ENCODE data around the gene COMMD1.

COMMD1 gene

GRCh38 chr2:62055724-62056336 is 150.4 kb downstream of the COMMD1 start:
- Histone ChIP-seq H3K4me1 (ENCODE audit: control insufficient read depth, low read length) (peaks cover 6% of the 10 kb centered on the region), H3K27me3 (ENCODE audit: control insufficient read depth, low read length) (no peaks in the 10 kb centered on the region), H3K4me3 (ENCODE audit: low read length) (no peak overlapping the region), H4K20me1 (ENCODE audit: control insufficient read depth, insufficient read depth, low read depth, low read length) (no peaks in the 10 kb centered on the region), H3K36me3 (ENCODE audit: control insufficient read depth, low read length) (no peaks in the 10 kb centered on the region), H3K9me2 (replicated peaks; ENCODE audit: control insufficient read depth, low read length) (no peaks in the 10 kb centered on the region), H3K9me3 (ENCODE audit: control insufficient read depth, insufficient read depth, low read length) (no peaks in the 10 kb centered on the region), H3K4me2 (ENCODE audit: low read length) (no peak overlapping the region), H3K27ac (ENCODE audit: low read depth, low read length) (no peak overlapping the region), H3K79me2 (ENCODE audit: control insufficient read depth, low read length) (no peaks in the 10 kb centered on the region), H3F3A (ENCODE audit: control insufficient read depth, insufficient read depth) (no peaks in the 10 kb centered on the region)
- no peak for TF ChIP-seq EZH2phosphoT487 (IDR thresholded peaks at IDR 0.05; ENCODE audit: borderline replicate concordance, low read length)
- no peak for TF ChIP-seq CTCF (IDR thresholded peaks at IDR 0.05; ENCODE audit: low read depth, low read length, poor library complexity, severe bottlenecking)

GRCh38 chr2:62056341-62056740 is 150.9 kb downstream of the COMMD1 start:
- H3K79me2 ChIP-seq (ENCODE audit: control insufficient read depth, low read length): no peaks in the 10 kb centered on the region
- H3K9me3 ChIP-seq (ENCODE audit: control insufficient read depth, insufficient read depth, low read length): no peaks in the 10 kb centered on the region
- no peaks in the 10 kb centered on the region for H4K20me1 ChIP-seq (ENCODE audit: control insufficient read depth, insufficient read depth, low read depth, low read length)
- no peaks in the 10 kb centered on the region for H3K9me2 ChIP-seq (replicated peaks; ENCODE audit: control insufficient read depth, low read length)
- TF ChIP-seq CTCF (IDR thresholded peaks at IDR 0.05; ENCODE audit: low read depth, low read length, poor library complexity, severe bottlenecking) (no peak), EZH2phosphoT487 (IDR thresholded peaks at IDR 0.05; ENCODE audit: borderline replicate concordance, low read length) (no peak)
- H3K36me3 ChIP-seq (ENCODE audit: control insufficient read depth, low read length): no peaks in the 10 kb centered on the region
- H3K4me2 ChIP-seq (ENCODE audit: low read length): no peak overlapping the region
- no peak overlapping the region for H3K27ac ChIP-seq (ENCODE audit: low read depth, low read length)
- H3K27me3 ChIP-seq (ENCODE audit: control insufficient read depth, low read length): no peaks in the 10 kb centered on the region
- H3F3A ChIP-seq (ENCODE audit: control insufficient read depth, insufficient read depth): no peaks in the 10 kb centered on the region
- H3K4me1 ChIP-seq (ENCODE audit: control insufficient read depth, low read length): peaks cover 6% of the 10 kb centered on the region
- no peak overlapping the region for H3K4me3 ChIP-seq (ENCODE audit: low read length)

GRCh38 chr2:62065243-62065642 is 159.8 kb downstream of the COMMD1 start:
- Histone ChIP-seq H3K4me3 (ENCODE audit: low read length) (no peak overlapping the region), H3K27me3 (ENCODE audit: control insufficient read depth, low read length) (no peaks in the 10 kb centered on the region), H3K4me2 (ENCODE audit: low read length) (no peak overlapping the region), H3K4me1 (ENCODE audit: control insufficient read depth, low read length) (peaks cover 3% of the 10 kb centered on the region; the same call in 1 of the 2 replicates), H4K20me1 (ENCODE audit: control insufficient read depth, insufficient read depth, low read depth, low read length) (no peaks in the 10 kb centered on the region), H3K27ac (ENCODE audit: low read depth, low read length) (no peak overlapping the region), H3K79me2 (ENCODE audit: control insufficient read depth, low read length) (no peaks in the 10 kb centered on the region), H3K36me3 (ENCODE audit: control insufficient read depth, low read length) (no peaks in the 10 kb centered on the region), H3K9me2 (replicated peaks; ENCODE audit: control insufficient read depth, low read length) (no peaks in the 10 kb centered on the region), H3F3A (ENCODE audit: control insufficient read depth, insufficient read depth) (no peaks in the 10 kb centered on the region), H3K9me3 (ENCODE audit: control insufficient read depth, insufficient read depth, low read length) (no peaks in the 10 kb centered on the region)
- TF ChIP-seq CTCF (IDR thresholded peaks at IDR 0.05; ENCODE audit: low read depth, low read length, poor library complexity, severe bottlenecking): no peak

Measured in DOHH2 (cell line).